T-helper 1 cell (primary cell): ENCODE measurements around the gene CSMD2.

Experiments used
- DNase-seq, 5 donors: peaks; one replicate each; pipeline ENCODE4 v3.0.0-alpha.2; 2012 to 2020

CSMD2 gene

DNA sequence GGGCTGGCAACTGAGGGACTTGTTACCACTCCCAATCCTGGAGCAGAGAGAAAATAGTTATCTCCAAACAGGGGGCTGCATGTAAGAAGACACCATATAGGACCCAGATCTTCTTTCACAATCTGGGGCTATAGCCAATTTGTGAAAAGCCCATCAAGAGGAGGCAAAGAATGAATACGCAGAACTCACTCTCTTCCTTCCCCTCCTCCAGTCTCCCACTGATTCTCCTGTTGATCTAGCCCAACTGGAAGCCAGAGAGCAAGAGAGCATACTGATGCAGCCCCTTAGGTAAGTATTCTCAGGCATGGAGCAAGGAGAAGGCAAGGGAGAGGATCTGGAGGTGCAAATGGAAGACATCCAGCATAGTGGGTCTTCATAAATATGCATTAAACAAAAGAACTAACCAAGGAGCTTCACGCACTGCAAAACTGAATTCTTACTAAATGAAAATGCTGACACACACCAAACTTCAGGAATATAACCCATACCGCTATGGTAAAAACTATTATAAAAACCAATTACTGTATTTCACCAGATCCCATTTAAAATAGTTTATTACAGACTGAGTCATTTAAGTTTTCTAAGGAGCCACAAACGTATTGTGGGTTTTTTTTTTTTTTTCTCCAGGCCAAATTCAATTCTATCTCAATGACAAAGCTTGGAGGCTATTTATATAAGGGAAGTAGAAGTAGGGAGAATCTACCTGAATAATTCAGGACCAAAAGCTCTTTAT is 316.7 kb downstream of the CSMD2 start:
- no peak for DNase-seq

DNA sequence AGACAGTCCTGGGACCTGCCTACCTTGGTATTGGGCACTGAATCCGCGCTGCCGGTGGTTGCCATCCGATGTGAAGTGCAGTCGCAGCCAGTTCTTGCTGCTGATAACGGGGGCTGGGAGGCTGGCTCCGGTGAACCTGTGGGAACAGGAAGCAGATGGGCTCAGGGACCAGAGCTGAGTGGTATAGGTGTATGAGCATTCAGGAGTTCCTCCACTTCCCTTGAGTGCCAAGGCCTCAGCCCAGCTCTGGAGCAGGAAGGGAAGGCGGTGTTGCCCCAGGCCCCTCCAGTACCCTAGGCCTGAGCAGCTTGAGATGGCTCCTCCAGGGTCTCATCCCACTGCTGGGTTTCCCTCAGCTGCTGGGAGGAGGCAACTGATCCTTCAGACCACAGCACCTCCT is 318.2 kb downstream of the CSMD2 start:
- DNase-seq, result no peak

DNA sequence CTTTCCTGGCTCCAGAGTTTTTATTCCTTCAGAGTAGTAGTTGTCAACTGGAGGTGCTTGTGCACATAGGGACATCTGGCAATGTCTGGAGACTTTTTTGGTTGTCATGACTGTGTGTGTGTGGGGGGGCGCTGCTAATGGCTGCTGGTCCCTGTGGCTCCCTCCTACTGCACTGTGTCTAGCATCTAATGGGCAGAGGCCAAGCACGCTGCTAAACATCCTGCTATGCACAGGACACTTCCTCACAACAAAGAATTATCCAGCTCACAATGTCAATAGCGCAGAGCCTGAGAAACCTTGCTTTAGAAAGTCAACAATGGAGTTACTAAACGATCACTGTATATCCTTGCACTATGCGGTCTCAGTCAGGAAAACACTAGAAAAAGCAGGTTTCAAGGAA is 320.9 kb downstream of the CSMD2 start:
- DNase-seq, result no peak

- no peak for DNase-seq
Observed at GRCh38 chr1:33842348-33842747, 322.7 kb downstream of the CSMD2 start.

GRCh38 chr1:33841494-33841893 is 323.5 kb downstream of the CSMD2 start:
- DNase-seq, result no peak

GRCh38 chr1:33837635-33838034 is 327.4 kb downstream of the CSMD2 start:
- DNase-seq, result no peak

DNA sequence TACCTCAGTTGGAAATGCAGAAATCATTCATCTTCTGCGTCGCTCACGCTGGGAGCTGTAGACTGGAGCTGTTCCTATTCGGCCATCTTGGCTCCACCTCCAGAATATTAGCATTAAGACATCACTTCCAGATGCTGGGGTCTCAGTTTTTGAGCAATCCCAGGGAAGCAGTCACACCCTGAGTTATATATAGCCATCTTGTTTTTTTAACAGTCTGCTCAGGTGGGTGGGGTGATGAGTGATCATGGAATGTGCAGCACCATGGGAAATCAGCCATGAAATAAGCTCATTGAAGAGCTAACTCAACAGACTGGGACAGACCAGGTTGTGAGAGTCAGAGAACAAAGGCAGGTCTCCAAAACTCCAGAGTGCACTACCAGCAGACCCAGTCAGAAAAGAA is 328.1 kb downstream of the CSMD2 start:
- no peak for DNase-seq

DNA sequence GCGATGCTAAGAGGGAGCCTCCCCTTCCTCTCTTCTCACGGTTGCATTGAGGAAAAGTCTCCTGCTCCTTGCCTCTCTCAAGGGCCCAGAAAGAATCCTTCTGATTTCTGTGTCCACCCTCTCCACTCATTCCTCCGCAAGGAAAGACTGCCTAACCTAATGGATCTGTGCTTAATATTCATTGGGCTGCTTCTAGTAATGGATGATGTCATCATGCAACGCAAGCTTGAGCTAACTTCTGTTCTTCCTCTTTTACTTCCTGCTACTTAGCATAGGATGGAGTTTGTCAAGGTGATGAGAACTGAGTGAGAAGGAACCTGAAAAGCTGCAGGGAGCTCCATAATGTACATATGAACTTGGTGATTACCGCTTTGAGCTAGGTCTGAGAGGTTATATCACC is 336.4 kb downstream of the CSMD2 start:
- DNase-seq, result no peak

- no peak for DNase-seq
Observed at GRCh38 chr1:33828059-33828458, 337.0 kb downstream of the CSMD2 start.

GRCh38 chr1:33826711-33827110 is 338.3 kb downstream of the CSMD2 start:
- no peak for DNase-seq

- no peak for DNase-seq
Observed at GRCh38 chr1:33826311-33826710, 338.7 kb downstream of the CSMD2 start.

DNA sequence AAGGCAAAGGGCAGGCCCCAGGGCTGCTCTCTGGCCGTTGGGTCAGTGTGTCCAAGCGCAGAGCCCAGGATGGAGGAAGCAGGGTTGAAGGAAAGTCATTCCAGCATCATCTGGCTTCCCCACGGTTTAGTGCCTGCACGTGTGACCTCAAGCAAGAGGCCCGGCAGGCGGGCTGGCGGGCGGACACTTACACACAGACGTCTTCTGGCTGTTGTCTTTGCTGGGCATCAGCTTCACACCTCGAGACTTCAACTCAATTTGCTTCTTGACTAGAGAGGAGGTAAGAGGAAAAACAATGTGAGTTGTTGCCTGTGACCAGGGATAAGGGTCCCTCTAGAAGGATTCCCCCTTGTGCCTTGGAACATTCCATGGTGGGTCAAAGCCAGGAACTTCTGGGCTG is 339.5 kb downstream of the CSMD2 start:
- no peak for DNase-seq

- DNase-seq, result no peak
Observed at GRCh38 chr1:33824971-33825370, 340.1 kb downstream of the CSMD2 start.

DNA sequence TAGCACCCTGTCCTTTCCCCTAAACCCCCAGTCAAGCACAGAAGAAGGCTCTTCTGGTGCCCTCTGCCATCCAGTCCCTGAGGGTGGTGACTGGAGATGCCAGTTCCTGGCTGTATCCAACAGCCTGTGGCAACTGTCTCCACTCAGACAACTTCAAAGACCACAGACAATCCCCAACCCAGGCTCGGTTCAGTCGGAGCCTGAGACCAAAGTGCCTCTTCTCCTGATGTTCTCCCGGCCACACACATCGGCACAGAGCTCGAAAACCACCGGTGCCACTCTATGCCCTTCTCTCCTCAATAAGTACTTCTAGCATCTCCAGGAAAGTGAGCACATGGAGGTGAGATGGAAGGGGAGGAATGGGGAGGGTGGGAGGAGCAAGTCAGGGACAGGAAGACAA is 340.7 kb downstream of the CSMD2 start:
- no peak for DNase-seq

GRCh38 chr1:33823830-33824229 is 341.2 kb downstream of the CSMD2 start:
- DNase-seq, result no peak

DNA sequence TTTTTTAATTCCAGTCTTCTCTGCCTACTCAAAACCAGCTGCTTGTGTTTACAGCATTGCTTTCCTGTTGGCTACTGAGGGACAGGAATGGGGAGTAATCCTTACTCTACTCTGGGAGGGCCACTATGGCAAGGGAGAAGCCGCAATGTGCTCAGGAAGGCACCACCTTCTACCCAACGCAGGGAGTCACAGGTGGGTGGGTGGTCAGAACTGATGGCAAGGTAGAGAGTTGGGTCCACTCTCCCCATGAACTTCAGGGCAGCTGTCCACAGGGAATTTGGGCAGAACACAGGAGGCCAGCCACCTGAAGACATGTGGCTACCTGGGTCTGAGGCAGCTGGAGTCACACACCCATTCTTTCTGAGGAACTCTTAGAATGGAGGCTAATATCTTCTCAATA is 341.6 kb downstream of the CSMD2 start:
- no peak for DNase-seq

- no peak for DNase-seq
Observed at GRCh38 chr1:33822396-33822795, 342.6 kb downstream of the CSMD2 start.

DNA sequence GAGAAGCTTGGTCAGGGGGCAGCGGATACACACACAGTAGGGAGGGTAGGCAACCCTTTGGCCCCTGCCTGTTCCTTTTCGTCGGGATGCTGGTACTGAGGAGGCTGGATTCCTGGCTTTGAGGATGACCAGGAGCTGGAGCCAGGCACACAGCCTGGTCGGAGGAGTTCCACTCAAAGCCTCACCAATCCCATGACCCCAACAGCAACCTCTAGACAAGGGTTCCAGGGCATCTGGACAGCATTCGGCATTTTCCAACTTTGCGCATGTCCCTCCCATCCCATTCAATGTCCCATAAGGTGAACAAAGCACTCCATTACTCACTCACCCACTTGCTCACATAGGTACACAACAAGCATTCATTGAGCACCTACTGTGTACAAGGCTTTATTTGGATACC is 343.7 kb downstream of the CSMD2 start:
- no peak for DNase-seq

DNA sequence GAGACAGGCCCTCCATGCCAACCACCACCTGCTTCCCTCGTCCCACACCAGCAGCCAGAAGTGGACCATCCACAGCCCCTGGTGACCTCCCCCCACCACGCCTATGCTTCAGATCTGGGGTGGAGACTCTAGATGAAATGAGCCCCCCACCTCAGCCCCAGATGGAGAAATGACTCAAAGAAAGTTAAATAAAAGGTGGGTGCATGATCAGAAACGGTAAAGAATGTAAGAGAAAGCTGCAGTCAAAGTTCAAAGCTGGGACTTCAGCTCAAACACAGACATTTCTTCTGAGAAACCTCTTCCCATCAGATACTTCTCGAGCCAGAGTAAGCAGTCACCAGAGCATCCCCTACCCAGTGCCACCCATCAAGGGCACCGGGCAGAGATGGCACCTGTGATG is 344.2 kb downstream of the CSMD2 start:
- no peak for DNase-seq

GRCh38 chr1:33819913-33820311 is 345.1 kb downstream of the CSMD2 start:
- no peak for DNase-seq

GRCh38 chr1:33819290-33819912 is 345.6 kb downstream of the CSMD2 start:
- DNase-seq, result no peak

DNA sequence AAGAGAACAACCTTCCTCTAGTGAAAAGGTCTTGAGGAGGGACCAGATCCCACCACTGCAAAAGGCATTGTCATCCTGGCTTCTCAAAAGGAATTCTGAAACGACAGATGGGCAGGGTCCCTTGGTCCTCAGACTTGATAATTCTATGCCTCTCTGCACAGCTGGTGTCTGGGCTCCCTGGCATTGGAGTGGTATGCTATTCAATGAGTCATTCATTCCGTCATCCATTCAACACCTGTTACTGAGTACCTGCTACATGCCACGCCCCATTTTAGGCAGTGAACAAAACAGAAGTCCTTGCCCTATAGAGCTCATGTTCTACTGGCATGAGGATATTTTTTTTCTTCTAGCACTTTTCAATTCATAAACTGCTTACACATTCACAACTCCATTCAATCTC is 347.0 kb downstream of the CSMD2 start:
- no peak for DNase-seq

DNA sequence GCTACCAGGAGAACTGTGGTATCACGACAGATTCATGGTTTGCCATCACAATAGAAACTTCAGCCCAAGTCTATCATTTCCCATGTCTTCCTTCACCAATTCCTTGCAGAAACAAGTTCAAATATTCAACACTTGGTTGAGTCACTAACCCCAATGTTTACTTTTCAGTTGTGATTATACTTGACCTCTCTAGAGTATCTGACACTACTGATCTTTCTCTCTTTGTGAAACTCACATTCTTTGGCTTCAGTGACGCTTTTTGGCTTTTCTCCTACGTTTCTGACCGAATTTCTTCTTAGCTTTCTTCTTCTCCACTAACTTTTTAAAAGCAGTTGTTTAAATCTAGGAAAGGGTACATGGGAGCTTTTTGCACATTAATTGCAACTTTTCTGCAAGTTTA is 350.0 kb downstream of the CSMD2 start:
- no peak for DNase-seq

DNA sequence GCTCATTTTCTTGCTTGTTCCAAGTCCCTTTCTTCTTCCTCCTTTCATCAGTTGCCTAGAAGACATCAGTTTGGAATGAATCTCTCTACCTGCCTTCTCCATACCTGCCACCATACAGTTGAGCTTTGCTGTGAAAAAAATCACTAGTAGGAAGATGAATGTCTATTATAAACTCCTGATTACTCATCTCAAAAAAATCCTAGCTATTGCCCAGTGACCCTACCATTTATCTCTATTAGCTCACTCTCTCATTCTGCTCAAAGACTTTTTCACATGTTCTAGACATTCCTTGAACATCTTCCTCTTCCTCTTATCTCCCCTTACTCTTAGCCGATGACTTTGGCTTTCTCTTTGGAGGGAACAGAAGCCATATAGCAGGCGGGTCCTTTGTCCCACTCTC is 350.9 kb downstream of the CSMD2 start:
- DNase-seq, result no peak

DNA sequence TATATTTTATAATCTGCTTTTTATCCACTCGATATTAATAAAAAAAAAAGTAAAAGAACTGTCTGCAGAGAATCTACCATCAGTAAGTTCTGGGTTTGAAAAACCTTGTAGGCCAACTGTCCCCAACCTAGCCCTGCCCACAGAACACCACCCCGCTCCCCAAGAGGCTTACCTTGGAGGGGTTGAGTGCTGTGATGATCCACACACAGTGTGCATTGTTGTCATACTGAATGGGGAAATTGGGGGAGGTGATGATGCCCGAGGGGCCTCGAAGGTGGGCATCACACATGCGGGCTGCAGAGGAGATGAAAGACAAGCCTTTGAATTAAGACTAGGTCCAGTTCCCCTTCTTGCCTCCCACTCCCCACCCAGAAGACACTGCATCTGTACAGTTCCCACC is 354.5 kb downstream of the CSMD2 start:
- no peak for DNase-seq
